ENCODE measurements around the gene EPHA7. TPM values are rescaled to one million over a fixed set of nuclear protein-coding genes. Genes with fewer than 3 reads are reported as not detected.

Gene EPHA7
- total RNA-seq (2021) = 7.4 to 9.6 TPM (median 7.9 TPM) in 3 replicates
- percentile 66 among the genes with signal in this experiment for Bru-seq, nascent RNA
- long read RNA-seq, experiment 1, full-length matches to known transcripts = 13 of 40 reads
- long read RNA-seq, experiment 1, partial matches to known transcripts = 3 of 40 reads
- long read RNA-seq, experiment 1, other reads (novel, unspliced or antisense) = 24 of 40 reads
- long read RNA-seq, experiment 2, partial matches to known transcripts = 3 of 11 reads
- long read RNA-seq, experiment 2, other reads (novel, unspliced or antisense) = 7 of 11 reads
- long read RNA-seq, experiment 3, partial matches to known transcripts = 0 of 1 reads
- long read RNA-seq, experiment 3, other reads (novel, unspliced or antisense) = 0 of 1 reads

- ChIA-PET CTCF (interaction anchor here (0.7 to 1.9 kb wide), 10 partner anchors 10 to 835 kb away, joined by 3 to 7 read pairs (median 4); no protein-coding TSS in a partner anchor), POLR2A (interaction anchor here (0.5 to 1.4 kb wide), 7 partner anchors 16 to 573 kb away, joined by 3 to 5 read pairs (median 4); no protein-coding TSS in a partner anchor)
- Mint-ChIP-seq H3K9me3 (no peaks in the 10 kb centered on the region), H3K27me3 (ENCODE audit: low read depth) (peaks cover 41% of the 10 kb centered on the region), H3K27ac (peak within 1 kb of the TSS; percentile 99), H3K36me3 (no peaks in the 10 kb centered on the region), H3K4me1 (peaks cover 26% of the 10 kb centered on the region), H3K4me3 (peak within 1 kb of the TSS; percentile 100)
- ATAC-seq (peak; percentile 80), DNase-seq (ENCODE audit: low spot score) (peak; percentile 99)
- TF ChIP-seq NFYB (CRISPR knock-in tag; conservative IDR thresholded peaks at IDR 0.05; ENCODE audit: low read depth) (peak; percentile 86), NFE2L1 (CRISPR knock-in tag; IDR thresholded peaks at IDR 0.05) (peak; percentile 41; the same call in 1 of the 2 replicates), TEAD1 (CRISPR knock-in tag; IDR thresholded peaks at IDR 0.05) (0 out of 2 replicates have a peak, but pooled peaks have one; percentile 25), SMAD4 (CRISPR knock-in tag; IDR thresholded peaks at IDR 0.05) (no peak), TP53 (CRISPR knock-in tag; IDR thresholded peaks at IDR 0.05) (no peak), ZNF138 (CRISPR knock-in tag; conservative IDR thresholded peaks at IDR 0.05) (0 out of 2 replicates have a peak, but pooled peaks have one; percentile 22), ZNF423 (CRISPR knock-in tag; IDR thresholded peaks at IDR 0.05) (no peak), ZNF416 (CRISPR knock-in tag; IDR thresholded peaks at IDR 0.05) (no peak), RORB (CRISPR knock-in tag; IDR thresholded peaks at IDR 0.05) (no peak), RELA (CRISPR knock-in tag; IDR thresholded peaks at IDR 0.05; ENCODE audit: borderline replicate concordance) (no peak), CREB1 (CRISPR knock-in tag; IDR thresholded peaks at IDR 0.05) (no peak), NFATC4 (CRISPR knock-in tag; IDR thresholded peaks at IDR 0.05) (no peak), ZBTB21 (CRISPR knock-in tag; IDR thresholded peaks at IDR 0.05; ENCODE audit: borderline replicate concordance) (no peak), FOXJ3 (CRISPR knock-in tag; IDR thresholded peaks at IDR 0.05; ENCODE audit: borderline replicate concordance) (no peak), E2F1 (CRISPR knock-in tag; IDR thresholded peaks at IDR 0.05) (no peak), IRF1 (CRISPR knock-in tag; IDR thresholded peaks at IDR 0.05) (no peak), ZNF121 (CRISPR knock-in tag; IDR thresholded peaks at IDR 0.05) (no peak), MYBL2 (CRISPR knock-in tag; IDR thresholded peaks at IDR 0.05) (peak; percentile 61; the same call in 1 of the 2 replicates), EMX1 (CRISPR knock-in tag; IDR thresholded peaks at IDR 0.05) (no peak), ZNF317 (CRISPR knock-in tag; IDR thresholded peaks at IDR 0.05; ENCODE audit: borderline replicate concordance, low read depth) (no peak), MXD4 (CRISPR knock-in tag; IDR thresholded peaks at IDR 0.05; ENCODE audit: borderline replicate concordance) (no peak), ZNF396 (CRISPR knock-in tag; IDR thresholded peaks at IDR 0.05; ENCODE audit: borderline replicate concordance) (no peak), JAZF1 (CRISPR knock-in tag; IDR thresholded peaks at IDR 0.05) (no peak), OVOL2 (CRISPR knock-in tag; IDR thresholded peaks at IDR 0.05; ENCODE audit: borderline replicate concordance) (no peak)
- TF ChIP-seq, protein P1, sequence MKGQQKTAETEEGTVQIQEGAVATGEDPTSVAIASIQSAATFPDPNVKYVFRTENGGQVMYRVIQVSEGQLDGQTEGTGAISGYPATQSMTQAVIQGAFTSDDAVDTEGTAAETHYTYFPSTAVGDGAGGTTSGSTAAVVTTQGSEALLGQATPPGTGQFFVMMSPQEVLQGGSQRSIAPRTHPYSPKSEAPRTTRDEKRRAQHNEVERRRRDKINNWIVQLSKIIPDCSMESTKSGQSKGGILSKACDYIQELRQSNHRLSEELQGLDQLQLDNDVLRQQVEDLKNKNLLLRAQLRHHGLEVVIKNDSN (CRISPR knock-in tag; IDR thresholded peaks at IDR 0.05) = 0 out of 2 replicates have a peak, but pooled peaks have one; percentile 30
- TF ChIP-seq, protein P2, sequence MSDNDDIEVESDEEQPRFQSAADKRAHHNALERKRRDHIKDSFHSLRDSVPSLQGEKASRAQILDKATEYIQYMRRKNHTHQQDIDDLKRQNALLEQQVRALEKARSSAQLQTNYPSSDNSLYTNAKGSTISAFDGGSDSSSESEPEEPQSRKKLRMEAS (CRISPR knock-in tag; IDR thresholded peaks at IDR 0.05) = peak; percentile 68; the same call in 1 of the 2 replicates
- TF ChIP-seq, protein P3, sequence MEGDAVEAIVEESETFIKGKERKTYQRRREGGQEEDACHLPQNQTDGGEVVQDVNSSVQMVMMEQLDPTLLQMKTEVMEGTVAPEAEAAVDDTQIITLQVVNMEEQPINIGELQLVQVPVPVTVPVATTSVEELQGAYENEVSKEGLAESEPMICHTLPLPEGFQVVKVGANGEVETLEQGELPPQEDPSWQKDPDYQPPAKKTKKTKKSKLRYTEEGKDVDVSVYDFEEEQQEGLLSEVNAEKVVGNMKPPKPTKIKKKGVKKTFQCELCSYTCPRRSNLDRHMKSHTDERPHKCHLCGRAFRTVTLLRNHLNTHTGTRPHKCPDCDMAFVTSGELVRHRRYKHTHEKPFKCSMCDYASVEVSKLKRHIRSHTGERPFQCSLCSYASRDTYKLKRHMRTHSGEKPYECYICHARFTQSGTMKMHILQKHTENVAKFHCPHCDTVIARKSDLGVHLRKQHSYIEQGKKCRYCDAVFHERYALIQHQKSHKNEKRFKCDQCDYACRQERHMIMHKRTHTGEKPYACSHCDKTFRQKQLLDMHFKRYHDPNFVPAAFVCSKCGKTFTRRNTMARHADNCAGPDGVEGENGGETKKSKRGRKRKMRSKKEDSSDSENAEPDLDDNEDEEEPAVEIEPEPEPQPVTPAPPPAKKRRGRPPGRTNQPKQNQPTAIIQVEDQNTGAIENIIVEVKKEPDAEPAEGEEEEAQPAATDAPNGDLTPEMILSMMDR (IDR thresholded peaks at IDR 0.05) = no peak
- TF ChIP-seq, protein P4, sequence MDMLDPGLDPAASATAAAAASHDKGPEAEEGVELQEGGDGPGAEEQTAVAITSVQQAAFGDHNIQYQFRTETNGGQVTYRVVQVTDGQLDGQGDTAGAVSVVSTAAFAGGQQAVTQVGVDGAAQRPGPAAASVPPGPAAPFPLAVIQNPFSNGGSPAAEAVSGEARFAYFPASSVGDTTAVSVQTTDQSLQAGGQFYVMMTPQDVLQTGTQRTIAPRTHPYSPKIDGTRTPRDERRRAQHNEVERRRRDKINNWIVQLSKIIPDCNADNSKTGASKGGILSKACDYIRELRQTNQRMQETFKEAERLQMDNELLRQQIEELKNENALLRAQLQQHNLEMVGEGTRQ (CRISPR knock-in tag; IDR thresholded peaks at IDR 0.05) = peak; percentile 51; the same call in 1 of the 2 replicates
These were observed at the start of gene EPHA7 for GRCh38 chr6:93419304-93420162. Gene EPHA7, minus strand, starts transcription at chr6:93419559. Its CDS starts 218 bp downstream, at chr6:93419341.
